Neural cell (in vitro differentiated cells): ENCODE measurements around the gene UBE2E3. TPM values are rescaled to one million over a fixed set of nuclear protein-coding genes. Genes with fewer than 3 reads are reported as not detected.
"Not testable (repeated sequence)": the region's sequence is repeated elsewhere in the genome, so short reads cannot be mapped to it uniquely, and the experiment has no call there.

Experiments
- H2AFZ ChIP-seq: fragments of 200-600, 300-800 bp; sonication (generic), shearing (Covaris generic); 2 replicates; pipeline ENCODE4 v1.6.0; 2014; ENCODE audit warnings: low read depth, mild to moderate bottlenecking, antibody characterized with exemption, low read length, moderate library complexity
- H3F3A ChIP-seq: fragments of 200-600 bp; shearing (Covaris generic); 2 replicates; pipeline ENCODE4 v1.6.1; 2016; ENCODE audit warnings: mild to moderate bottlenecking, moderate library complexity, mixed read lengths, antibody characterized with exemption, low read length; ENCODE audit not compliant: insufficient read depth, poor library complexity, severe bottlenecking
- H3K27ac ChIP-seq: fragments of 200-600, 300-800 bp; sonication (generic), shearing (Covaris generic); 2 replicates; pipeline ENCODE4 v1.5.1; 2014; ENCODE audit warnings: mild to moderate bottlenecking, low read length, moderate library complexity
- H3K27me3 ChIP-seq: fragments of 300-800, 200-600 bp; sonication (generic), shearing (Covaris generic); 2 replicates; pipeline ENCODE4 v1.6.0; 2014; ENCODE audit warnings: mild to moderate bottlenecking, low read depth, low read length, moderate library complexity; ENCODE audit not compliant: insufficient read depth
- H3K36me3 ChIP-seq: fragments of 300-800, 200-600 bp; sonication (generic), shearing (Covaris generic); 2 replicates; pipeline ENCODE4 v1.5.1; 2014; ENCODE audit warnings: mild to moderate bottlenecking, antibody characterized with exemption, low read length, moderate library complexity; ENCODE audit not compliant: insufficient read depth
- H3K4me2 ChIP-seq: fragments of 300-800, 200-600 bp; sonication (generic), shearing (Covaris generic); 2 replicates; pipeline ENCODE4 v1.6.0; 2014; ENCODE audit warnings: mild to moderate bottlenecking, low read length
- H3K4me3 ChIP-seq: fragments of 300-800, 200-600 bp; sonication (generic), shearing (Covaris generic); 2 replicates; pipeline ENCODE4 v1.5.1; 2014; ENCODE audit warnings: mild to moderate bottlenecking, low read length, moderate library complexity
- H3K79me2 ChIP-seq: fragments of 200-600 bp; shearing (Covaris generic); replicated peaks from 2 replicates; pipeline ENCODE4 v1.6.0; 2014; ENCODE audit warnings: mild to moderate bottlenecking, low read length, moderate library complexity; ENCODE audit not compliant: insufficient read depth
- H3K9ac ChIP-seq: fragments of 300-800, 200-600 bp; sonication (generic), shearing (Covaris generic); 2 replicates; pipeline ENCODE4 v1.6.1; 2016; ENCODE audit warnings: mild to moderate bottlenecking, low read length, mixed read lengths
- H3K9me2 ChIP-seq: fragments of 200-600 bp; shearing (Covaris generic); 2 replicates; pipeline ENCODE4 v1.6.1; 2016; ENCODE audit warnings: mild to moderate bottlenecking, low read length, mixed read lengths; ENCODE audit not compliant: insufficient read depth
- H3K9me3 ChIP-seq: fragments of 200-600, 300-800 bp; sonication (generic), shearing (Covaris generic); 2 replicates; pipeline ENCODE4 v1.6.1; 2016; ENCODE audit warnings: mild to moderate bottlenecking, mixed run types, low read length, moderate library complexity, mixed read lengths
- H4K20me1 ChIP-seq: fragments of 200-600 bp; shearing (Covaris generic); 2 replicates; pipeline ENCODE4 v1.6.1; 2016; ENCODE audit warnings: mild to moderate bottlenecking, mixed run types; ENCODE audit not compliant: insufficient read depth
- CTCF ChIP-seq: fragments of 450-650 bp; IDR thresholded peaks from 2 replicates; pipeline ENCODE4 v1.5.1; 2014; ENCODE audit warnings: antibody characterized with exemption, mild to moderate bottlenecking, moderate library complexity; ENCODE audit not compliant: poor library complexity, severe bottlenecking
- EP300 ChIP-seq: fragments of 450-650 bp; conservative IDR thresholded peaks from 2 replicates; pipeline ENCODE4 v1.6.1; 2014; ENCODE audit warnings: antibody characterized with exemption, mild to moderate bottlenecking, moderate library complexity; ENCODE audit not compliant: poor library complexity, severe bottlenecking
- EZH2 ChIP-seq: fragments of 200-600, 300-800 bp; shearing (Covaris generic), sonication (generic); IDR thresholded peaks from 2 replicates; pipeline ENCODE4 v1.6.1; 2014; ENCODE audit warnings: antibody characterized with exemption, low read length, borderline replicate concordance, mild to moderate bottlenecking; ENCODE audit not compliant: insufficient read depth, poor library complexity, severe bottlenecking
- MXI1 ChIP-seq: fragments of 450-650 bp; conservative IDR thresholded peaks from 2 replicates; pipeline ENCODE4 v1.6.1; 2014; ENCODE audit warnings: antibody characterized with exemption, mild to moderate bottlenecking; ENCODE audit not compliant: poor library complexity, severe bottlenecking
- POLR2AphosphoS5 ChIP-seq: IDR thresholded peaks from 2 replicates; pipeline ENCODE4 v1.6.1; 2012
- RAD21 ChIP-seq: fragments of 450-650 bp; conservative IDR thresholded peaks from 2 replicates; pipeline ENCODE4 v1.6.1; 2014; ENCODE audit warnings: antibody characterized with exemption, mild to moderate bottlenecking, moderate library complexity
- SMC3 ChIP-seq: fragments of 450-650 bp; conservative IDR thresholded peaks from 2 replicates; pipeline ENCODE4 v1.6.1; 2014; ENCODE audit warnings: antibody characterized with exemption, mild to moderate bottlenecking, moderate library complexity; ENCODE audit not compliant: poor library complexity
- TAF1 ChIP-seq: IDR thresholded peaks from 2 replicates; pipeline ENCODE4 v1.6.1; 2012; ENCODE audit warnings: low read depth
- polyA plus RNA-seq: library from polyadenylated mRNA; depleted of rRNA; stranded (reverse); fragments of >200 nt; gene quantifications from 2 replicates; pipeline ENCODE4 v1.2.3, GENCODE V29; 2014
- TF ChIP-seq, protein P1 (sequence below): IDR thresholded peaks from 2 replicates; pipeline ENCODE4 v1.6.1; 2012; ENCODE audit warnings: borderline replicate concordance

Gene UBE2E3
- polyA plus RNA-seq, 1 donor from 2014 or later = 337 TPM

DNA sequence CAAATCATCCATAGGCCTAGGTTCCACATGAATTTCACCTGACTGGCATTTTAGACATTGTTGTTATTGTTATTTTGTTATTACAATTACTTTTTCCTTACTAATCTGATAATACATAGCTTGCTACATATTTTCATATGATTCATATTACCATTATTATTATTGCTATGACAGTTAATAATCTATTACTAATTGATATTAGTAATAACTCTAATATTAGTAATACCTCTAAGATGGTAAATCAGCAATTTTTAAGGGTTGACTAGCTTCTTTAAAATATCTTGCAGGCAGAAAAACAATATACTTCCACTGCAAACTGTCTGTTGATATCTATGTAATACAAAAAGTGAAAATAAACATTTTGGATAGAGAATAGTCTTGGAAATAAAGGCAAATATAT lies 48.6 kb upstream of the UBE2E3 start (continued):
- TF ChIP-seq CTCF = no peak

DNA sequence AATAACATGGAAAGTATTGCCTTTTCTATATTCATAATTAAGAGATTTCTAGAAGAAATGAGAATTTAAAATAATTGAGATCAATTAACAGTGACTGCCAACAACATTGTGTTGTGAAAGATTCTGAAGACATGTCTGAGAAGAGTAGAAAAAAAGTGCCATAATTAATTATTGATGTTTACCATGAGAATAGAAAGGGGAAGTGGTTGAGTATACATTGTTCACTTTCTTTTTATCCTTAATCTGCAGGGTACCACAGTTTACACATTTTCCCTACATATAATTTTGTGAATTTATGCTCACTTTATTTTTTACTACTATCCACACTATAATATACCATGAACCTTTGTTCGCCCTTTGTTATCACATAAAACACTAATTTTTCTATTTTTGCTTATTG lies 47.1 kb upstream of the UBE2E3 start:
- Histone ChIP-seq H3K4me2 (no peak overlapping the region), H3K27ac (no peak overlapping the region), H3K27me3 (no peaks in the 10 kb centered on the region), H3K9ac (no peak overlapping the region), H3K36me3 (no peaks in the 10 kb centered on the region), H4K20me1 (no peaks in the 10 kb centered on the region), H3F3A (no peaks in the 10 kb centered on the region), H3K4me3 (no peak overlapping the region), H3K9me3 (no peaks in the 10 kb centered on the region), H3K9me2 (no peaks in the 10 kb centered on the region), H3K79me2 (no peaks in the 10 kb centered on the region), H2AFZ (no peak overlapping the region)
- no peak for TF ChIP-seq EP300
- TF ChIP-seq EZH2 = no peak
- TF ChIP-seq TAF1 = no peak
- TF ChIP-seq CTCF = no peak

- H3K27ac ChIP-seq = no peak overlapping the region
- no peak overlapping the region for H3K4me3 ChIP-seq
- no peak for TF ChIP-seq MXI1
- TF ChIP-seq CTCF = no peak
- no peak for TF ChIP-seq POLR2AphosphoS5
- no peak for TF ChIP-seq EP300
- TF ChIP-seq RAD21 = no peak
- TF ChIP-seq, protein P1, sequence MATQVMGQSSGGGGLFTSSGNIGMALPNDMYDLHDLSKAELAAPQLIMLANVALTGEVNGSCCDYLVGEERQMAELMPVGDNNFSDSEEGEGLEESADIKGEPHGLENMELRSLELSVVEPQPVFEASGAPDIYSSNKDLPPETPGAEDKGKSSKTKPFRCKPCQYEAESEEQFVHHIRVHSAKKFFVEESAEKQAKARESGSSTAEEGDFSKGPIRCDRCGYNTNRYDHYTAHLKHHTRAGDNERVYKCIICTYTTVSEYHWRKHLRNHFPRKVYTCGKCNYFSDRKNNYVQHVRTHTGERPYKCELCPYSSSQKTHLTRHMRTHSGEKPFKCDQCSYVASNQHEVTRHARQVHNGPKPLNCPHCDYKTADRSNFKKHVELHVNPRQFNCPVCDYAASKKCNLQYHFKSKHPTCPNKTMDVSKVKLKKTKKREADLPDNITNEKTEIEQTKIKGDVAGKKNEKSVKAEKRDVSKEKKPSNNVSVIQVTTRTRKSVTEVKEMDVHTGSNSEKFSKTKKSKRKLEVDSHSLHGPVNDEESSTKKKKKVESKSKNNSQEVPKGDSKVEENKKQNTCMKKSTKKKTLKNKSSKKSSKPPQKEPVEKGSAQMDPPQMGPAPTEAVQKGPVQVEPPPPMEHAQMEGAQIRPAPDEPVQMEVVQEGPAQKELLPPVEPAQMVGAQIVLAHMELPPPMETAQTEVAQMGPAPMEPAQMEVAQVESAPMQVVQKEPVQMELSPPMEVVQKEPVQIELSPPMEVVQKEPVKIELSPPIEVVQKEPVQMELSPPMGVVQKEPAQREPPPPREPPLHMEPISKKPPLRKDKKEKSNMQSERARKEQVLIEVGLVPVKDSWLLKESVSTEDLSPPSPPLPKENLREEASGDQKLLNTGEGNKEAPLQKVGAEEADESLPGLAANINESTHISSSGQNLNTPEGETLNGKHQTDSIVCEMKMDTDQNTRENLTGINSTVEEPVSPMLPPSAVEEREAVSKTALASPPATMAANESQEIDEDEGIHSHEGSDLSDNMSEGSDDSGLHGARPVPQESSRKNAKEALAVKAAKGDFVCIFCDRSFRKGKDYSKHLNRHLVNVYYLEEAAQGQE = no peak
- TF ChIP-seq SMC3 = no peak
- TF ChIP-seq EZH2 = no peak
- no peak for TF ChIP-seq TAF1
- no peaks in the 10 kb centered on the region for H4K20me1 ChIP-seq
- no peaks in the 10 kb centered on the region for H3K9me3 ChIP-seq
- no peaks in the 10 kb centered on the region for H3K9me2 ChIP-seq
- H3F3A ChIP-seq = no peaks in the 10 kb centered on the region
- H3K9ac ChIP-seq = no peak overlapping the region
- H3K79me2 ChIP-seq = no peaks in the 10 kb centered on the region
- no peak overlapping the region for H2AFZ ChIP-seq
- H3K4me2 ChIP-seq = no peak overlapping the region
- H3K36me3 ChIP-seq = no peaks in the 10 kb centered on the region
- H3K27me3 ChIP-seq = no peaks in the 10 kb centered on the region
Measured at GRCh38 chr2:180934911-180935310, 45.5 kb upstream of the UBE2E3 start.

DNA sequence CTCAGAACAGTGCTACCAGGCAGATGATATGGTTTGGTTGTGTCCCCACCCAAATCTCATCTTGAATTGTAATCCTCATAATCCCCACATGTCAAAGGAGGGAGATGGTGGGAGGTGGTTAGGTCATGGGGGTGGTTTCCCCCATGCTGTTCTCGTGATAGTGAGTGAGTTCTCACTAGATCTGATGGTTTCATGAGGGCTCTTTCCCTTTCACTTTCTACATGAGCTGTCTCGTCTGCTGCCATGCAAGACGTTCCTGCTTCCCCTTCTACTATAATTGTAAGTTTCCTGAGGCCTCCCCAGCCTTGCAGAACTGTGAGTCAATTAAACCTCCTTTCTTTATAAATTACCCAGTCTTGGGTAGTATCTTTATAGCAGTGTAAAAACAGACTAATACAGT lies 42.9 kb upstream of the UBE2E3 start:
- not testable (repeated sequence) for H3K9me2 ChIP-seq, H3K4me3 ChIP-seq, H4K20me1 ChIP-seq, H3K27ac ChIP-seq, H3K4me2 ChIP-seq, H3K9ac ChIP-seq, H3K36me3 ChIP-seq, H3K27me3 ChIP-seq, H3K9me3 ChIP-seq, H2AFZ ChIP-seq, H3K79me2 ChIP-seq, H3F3A ChIP-seq
